Mucosa of rectum (tissue), 2 donors: ENCODE measurements around the gene ZNF785.

Source experiments
- H3K27ac ChIP-seq, 2 donors: one replicate each; pipeline ENCODE4 v1.7.0; 2013; ENCODE audit warnings: inconsistent platforms in 2 of 2, low read depth in 2 of 2, low read length in 2 of 2
- H3K27me3 ChIP-seq, 2 donors: one replicate each; pipeline ENCODE4 v1.7.0; 2013; ENCODE audit warnings: low read length in 2 of 2; ENCODE audit not compliant: control insufficient read depth in 2 of 2, insufficient read depth in 2 of 2
- H3K36me3 ChIP-seq, 2 donors: one replicate each; pipeline ENCODE4 v1.7.0; 2013; ENCODE audit warnings: low read length in 2 of 2; ENCODE audit not compliant: control insufficient read depth in 2 of 2, insufficient read depth in 2 of 2
- H3K4me1 ChIP-seq, 2 donors: one replicate each; pipeline ENCODE4 v1.7.0; 2013; ENCODE audit warnings: low read length in 2 of 2, mild to moderate bottlenecking in 1 of 2; ENCODE audit not compliant: control insufficient read depth in 2 of 2, insufficient read depth in 2 of 2
- H3K4me3 ChIP-seq, 2 donors: one replicate each; pipeline ENCODE4 v1.7.0; 2013; ENCODE audit warnings: low read length in 2 of 2
- H3K9ac ChIP-seq, 2 donors: one replicate each; pipeline ENCODE4 v1.7.0; 2013; ENCODE audit warnings: low read length in 2 of 2, low read depth in 1 of 2, mild to moderate bottlenecking in 1 of 2
- H3K9me3 ChIP-seq, 2 donors: one replicate each; pipeline ENCODE4 v1.7.0; 2013; ENCODE audit warnings: low read length in 2 of 2; ENCODE audit not compliant: control insufficient read depth in 2 of 2
- donor health status: healthy.
- donor health status: Normal muscosa, but diverticular disease.

Gene ZNF785

GRCh38 chr16:30619638-30620037, 34.1 kb upstream of the ZNF785 start:
- Histone ChIP-seq H3K27me3 (no peaks in the 10 kb centered on the region), H3K9me3 (no peaks in the 10 kb centered on the region), H3K4me1 (peaks cover 6% of the 10 kb centered on the region in 2 donors), H3K4me3 (no peak overlapping the region), H3K9ac (no peak overlapping the region), H3K36me3 (no peaks in the 10 kb centered on the region), H3K27ac (no peak overlapping the region)

- Histone ChIP-seq H3K9me3 (no peaks in the 10 kb centered on the region), H3K4me1 (peaks cover 6% of the 10 kb centered on the region in 2 donors), H3K4me3 (no peak overlapping the region), H3K27ac (no peak overlapping the region), H3K36me3 (no peaks in the 10 kb centered on the region), H3K27me3 (no peaks in the 10 kb centered on the region), H3K9ac (no peak overlapping the region)
These were observed 33.7 kb upstream of the ZNF785 start for GRCh38 chr16:30619202-30619601.

- no peak overlapping the region for H3K27ac ChIP-seq
These were observed 30.0 kb upstream of the ZNF785 start for GRCh38 chr16:30615358-30616091.

GRCh38 chr16:30609926-30610839, 24.7 kb upstream of the ZNF785 start, which contains the start of gene ZNF689:
Gene ZNF689, minus strand, starts transcription at chr16:30610389. Its CDS starts 348 bp downstream, at chr16:30610041.
- H3K4me3 ChIP-seq: peak within 1 kb of the TSS; percentile 91 to 98
- H3K9me3 ChIP-seq: no peaks in the 10 kb centered on the region
- H3K27me3 ChIP-seq: no peaks in the 10 kb centered on the region
- H3K9ac ChIP-seq: peak within 1 kb of the TSS; percentile 96 to 99
- H3K27ac ChIP-seq: peak within 1 kb of the TSS; percentile 91 to 96
- peaks cover 9% of the 10 kb centered on the region in 2 donors for H3K4me1 ChIP-seq
- H3K36me3 ChIP-seq: peaks cover 0 to 7% of the 10 kb centered on the region in 2 donors

More at GRCh38 chr16:30615358-30616091, 30.0 kb upstream of the ZNF785 start:
- Histone ChIP-seq H3K9me3 (no peaks in the 10 kb centered on the region), H3K9ac (no peak overlapping the region), H3K4me1 (peaks cover 6 to 7% of the 10 kb centered on the region in 2 donors), H3K36me3 (no peaks in the 10 kb centered on the region), H3K27me3 (no peaks in the 10 kb centered on the region), H3K4me3 (no peak overlapping the region)

GRCh38 chr16:30609002-30609925, 23.8 kb upstream of the ZNF785 start:
- Histone ChIP-seq H3K4me1 (peaks cover 8 to 9% of the 10 kb centered on the region in 2 donors), H3K27ac (peak overlapping the region; percentile 91 to 96), H3K27me3 (no peaks in the 10 kb centered on the region), H3K9me3 (no peaks in the 10 kb centered on the region), H3K36me3 (peaks cover 8 to 16% of the 10 kb centered on the region in 2 donors), H3K9ac (peak overlapping the region; percentile 96 to 99), H3K4me3 (peak overlapping the region; percentile 91 to 98)

- Histone ChIP-seq H3K4me1 (peaks cover 8 to 9% of the 10 kb centered on the region in 2 donors), H3K27ac (no peak overlapping the region), H3K9me3 (no peaks in the 10 kb centered on the region), H3K27me3 (no peaks in the 10 kb centered on the region), H3K9ac (no peak overlapping the region), H3K4me3 (no peak overlapping the region), H3K36me3 (peaks cover 21 to 26% of the 10 kb centered on the region in 2 donors)
These were observed 20.5 kb upstream of the ZNF785 start for GRCh38 chr16:30606004-30606403.

- Histone ChIP-seq H3K27ac (no peak overlapping the region), H3K36me3 (peaks cover 21 to 26% of the 10 kb centered on the region in 2 donors)
These were observed 19.7 kb upstream of the ZNF785 start for GRCh38 chr16:30605158-30605557.

GRCh38 chr16:30604316-30604947, 18.9 kb upstream of the ZNF785 start:
- H3K27me3 ChIP-seq: no peaks in the 10 kb centered on the region
- peaks cover 21 to 26% of the 10 kb centered on the region in 2 donors for H3K36me3 ChIP-seq
- peaks cover 6% of the 10 kb centered on the region in 2 donors for H3K4me1 ChIP-seq
- no peaks in the 10 kb centered on the region for H3K9me3 ChIP-seq
- H3K4me3 ChIP-seq: no peak overlapping the region
- H3K9ac ChIP-seq: no peak overlapping the region
- H3K27ac ChIP-seq: no peak overlapping the region

More at GRCh38 chr16:30605158-30605557, 19.7 kb upstream of the ZNF785 start:
- Histone ChIP-seq H3K27me3 (no peaks in the 10 kb centered on the region), H3K4me3 (no peak overlapping the region), H3K4me1 (peaks cover 6 to 8% of the 10 kb centered on the region in 2 donors), H3K9ac (no peak overlapping the region), H3K9me3 (no peaks in the 10 kb centered on the region)

GRCh38 chr16:30603945-30604315, 18.4 kb upstream of the ZNF785 start:
- Histone ChIP-seq H3K27ac (no peak overlapping the region), H3K4me3 (no peak overlapping the region), H3K27me3 (no peaks in the 10 kb centered on the region), H3K36me3 (peaks cover 21 to 26% of the 10 kb centered on the region in 2 donors), H3K9ac (no peak overlapping the region), H3K9me3 (no peaks in the 10 kb centered on the region), H3K4me1 (peaks cover under 1 to 1% of the 10 kb centered on the region in 2 donors)
